ENCODE measurements around the gene PNKP.

The PNKP gene

GRCh38 chr19:49866933-49867782 is at the start of gene PNKP:
Gene PNKP (minus strand): TSS chr19:49867576. CDS start chr19:49867204, 372 bp downstream.
- DNase-seq: peak; percentile 88

GRCh38 chr19:49915271-49915670 is 47.9 kb upstream of the PNKP start:
- no peak for DNase-seq

GRCh38 chr19:49913720-49914119 is 46.3 kb upstream of the PNKP start:
- DNase-seq: no peak

GRCh38 chr19:49912965-49913685 is 45.7 kb upstream of the PNKP start:
- no peak for DNase-seq

GRCh38 chr19:49911381-49912145 is 44.2 kb upstream of the PNKP start:
- peak; percentile 55 for DNase-seq

GRCh38 chr19:49910179-49910578 is 42.8 kb upstream of the PNKP start:
- DNase-seq: no peak

GRCh38 chr19:49908480-49909420 is 41.4 kb upstream of the PNKP start:
- no peak for DNase-seq

GRCh38 chr19:49907745-49908446 is 40.5 kb upstream of the PNKP start:
- DNase-seq: no peak

- DNase-seq: no peak
These were observed 39.6 kb upstream of the PNKP start for GRCh38 chr19:49906879-49907564.

GRCh38 chr19:49904136-49904535 is 36.8 kb upstream of the PNKP start:
- no peak for DNase-seq

- peak; percentile 81 for DNase-seq
These were observed 29.7 kb upstream of the PNKP start, which contains the start of gene IL4I1 for GRCh38 chr19:49896863-49897621. Gene IL4I1 (minus strand): TSS chr19:49896887. CDS start chr19:49896160, 727 bp downstream.

- no peak for DNase-seq
These were observed 28.4 kb upstream of the PNKP start for GRCh38 chr19:49895566-49896297.

GRCh38 chr19:49894879-49895565 is 27.6 kb upstream of the PNKP start:
- DNase-seq: peak; percentile 74

- DNase-seq: no peak
These were observed 26.8 kb upstream of the PNKP start for GRCh38 chr19:49894011-49894664.

GRCh38 chr19:49892716-49893115 is 25.3 kb upstream of the PNKP start:
- DNase-seq: no peak

- no peak for DNase-seq
These were observed 24.0 kb upstream of the PNKP start for GRCh38 chr19:49891393-49891792.

- peak; percentile 59 for DNase-seq
These were observed 23.3 kb upstream of the PNKP start for GRCh38 chr19:49890349-49891311.
